Nephron (organoid): ENCODE data around the gene AGAP1.

ENCODE experiments used
- H3K27ac Mint-ChIP-seq, 3 experiments: 2 replicates each; pipeline ENCODE4 v1.8.0; 2020; ENCODE audit warnings: mixed read lengths in 3 of 3, mild to moderate bottlenecking in 2 of 3, moderate library complexity in 1 of 3
- H3K27me3 Mint-ChIP-seq: 2 replicates; pipeline ENCODE4 v1.8.0; 2021; ENCODE audit warnings: low read depth, mild to moderate bottlenecking, moderate library complexity, mixed read lengths
- H3K36me3 Mint-ChIP-seq: 2 replicates; pipeline ENCODE4 v1.8.0; 2020; ENCODE audit warnings: low read depth, mixed read lengths
- H3K4me1 Mint-ChIP-seq: 2 replicates; pipeline ENCODE4 v1.8.0; 2020; ENCODE audit warnings: mixed read lengths
- H3K4me3 Mint-ChIP-seq, 3 experiments: 2 replicates each; pipeline ENCODE4 v1.8.0; 2020; ENCODE audit warnings: mild to moderate bottlenecking in 3 of 3, mixed read lengths in 3 of 3, moderate library complexity in 2 of 3
- H3K9me3 Mint-ChIP-seq: 2 replicates; pipeline ENCODE4 v1.8.0; 2020; ENCODE audit warnings: mixed read lengths
- TF ChIP-seq, protein P1 (sequence below), 3 experiments: fragments of 200-600 bp; sonication (generic); IDR thresholded peaks; one replicate each; pipeline ENCODE4 v1.5.0; 2021; ENCODE audit warnings: antibody characterized with exemption in 3 of 3; ENCODE audit not compliant: unreplicated experiment in 3 of 3

The AGAP1 gene

DNA sequence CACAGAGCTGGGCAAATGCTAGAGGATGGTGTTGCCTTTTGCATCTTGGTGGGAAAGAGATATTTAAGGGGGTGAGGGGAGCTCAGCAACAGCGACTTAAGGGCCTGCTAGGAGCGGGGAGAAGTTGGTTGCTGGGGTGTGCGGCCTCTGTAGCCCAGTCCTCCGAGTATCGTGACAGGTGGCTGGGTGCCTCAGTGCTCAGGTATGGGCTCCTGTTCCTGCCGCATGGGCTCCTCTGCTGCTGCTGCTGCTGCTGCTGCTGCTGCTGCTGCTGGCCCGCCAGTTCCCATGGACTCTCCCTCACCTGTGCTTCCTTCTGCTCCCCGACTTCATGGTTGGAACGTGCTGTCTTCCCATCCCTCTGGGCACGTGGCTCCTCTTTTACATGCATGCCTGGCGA is 22.0 kb downstream of the AGAP1 start:
- TF ChIP-seq, protein P1, sequence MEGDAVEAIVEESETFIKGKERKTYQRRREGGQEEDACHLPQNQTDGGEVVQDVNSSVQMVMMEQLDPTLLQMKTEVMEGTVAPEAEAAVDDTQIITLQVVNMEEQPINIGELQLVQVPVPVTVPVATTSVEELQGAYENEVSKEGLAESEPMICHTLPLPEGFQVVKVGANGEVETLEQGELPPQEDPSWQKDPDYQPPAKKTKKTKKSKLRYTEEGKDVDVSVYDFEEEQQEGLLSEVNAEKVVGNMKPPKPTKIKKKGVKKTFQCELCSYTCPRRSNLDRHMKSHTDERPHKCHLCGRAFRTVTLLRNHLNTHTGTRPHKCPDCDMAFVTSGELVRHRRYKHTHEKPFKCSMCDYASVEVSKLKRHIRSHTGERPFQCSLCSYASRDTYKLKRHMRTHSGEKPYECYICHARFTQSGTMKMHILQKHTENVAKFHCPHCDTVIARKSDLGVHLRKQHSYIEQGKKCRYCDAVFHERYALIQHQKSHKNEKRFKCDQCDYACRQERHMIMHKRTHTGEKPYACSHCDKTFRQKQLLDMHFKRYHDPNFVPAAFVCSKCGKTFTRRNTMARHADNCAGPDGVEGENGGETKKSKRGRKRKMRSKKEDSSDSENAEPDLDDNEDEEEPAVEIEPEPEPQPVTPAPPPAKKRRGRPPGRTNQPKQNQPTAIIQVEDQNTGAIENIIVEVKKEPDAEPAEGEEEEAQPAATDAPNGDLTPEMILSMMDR (IDR thresholded peaks at IDR 0.05; ENCODE audit: unreplicated experiment in 3 of 3), result no peak
- H3K4me1 Mint-ChIP-seq, result peaks cover 30% of the 10 kb centered on the region
- H3K4me3 Mint-ChIP-seq, result no peak overlapping the region
- H3K9me3 Mint-ChIP-seq, result no peaks in the 10 kb centered on the region
- no peaks in the 10 kb centered on the region for H3K27me3 Mint-ChIP-seq
- peaks cover 10% of the 10 kb centered on the region for H3K36me3 Mint-ChIP-seq
- H3K27ac Mint-ChIP-seq, result no peak overlapping the region

DNA sequence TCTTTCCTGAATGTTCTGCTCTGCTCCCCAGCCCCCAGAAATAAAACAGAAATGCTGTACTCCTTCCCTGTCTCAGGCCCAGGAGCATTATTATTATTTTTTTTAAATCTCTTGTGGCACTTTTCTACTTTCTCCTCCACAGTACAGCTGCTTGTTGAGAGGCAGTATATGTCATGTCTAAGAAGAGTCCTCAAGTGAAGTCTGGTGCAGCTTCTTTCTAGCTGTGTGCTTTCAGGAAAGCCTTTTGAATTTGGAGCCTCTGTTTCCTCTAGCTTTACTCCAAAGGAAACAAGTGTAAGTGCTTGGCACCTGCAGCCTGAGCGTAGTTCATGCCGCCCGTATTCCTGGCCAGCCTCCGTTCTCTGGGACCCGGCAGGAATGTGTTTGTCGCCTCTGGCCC is 22.4 kb downstream of the AGAP1 start:
- peaks cover 30% of the 10 kb centered on the region for H3K4me1 Mint-ChIP-seq
- H3K9me3 Mint-ChIP-seq, result no peaks in the 10 kb centered on the region
- peaks cover 10% of the 10 kb centered on the region for H3K36me3 Mint-ChIP-seq
- H3K4me3 Mint-ChIP-seq, result no peak overlapping the region
- H3K27me3 Mint-ChIP-seq, result no peaks in the 10 kb centered on the region
- H3K27ac Mint-ChIP-seq, result no peak overlapping the region
- TF ChIP-seq, protein P1 (IDR thresholded peaks at IDR 0.05; ENCODE audit: unreplicated experiment in 3 of 3), result no peak

DNA sequence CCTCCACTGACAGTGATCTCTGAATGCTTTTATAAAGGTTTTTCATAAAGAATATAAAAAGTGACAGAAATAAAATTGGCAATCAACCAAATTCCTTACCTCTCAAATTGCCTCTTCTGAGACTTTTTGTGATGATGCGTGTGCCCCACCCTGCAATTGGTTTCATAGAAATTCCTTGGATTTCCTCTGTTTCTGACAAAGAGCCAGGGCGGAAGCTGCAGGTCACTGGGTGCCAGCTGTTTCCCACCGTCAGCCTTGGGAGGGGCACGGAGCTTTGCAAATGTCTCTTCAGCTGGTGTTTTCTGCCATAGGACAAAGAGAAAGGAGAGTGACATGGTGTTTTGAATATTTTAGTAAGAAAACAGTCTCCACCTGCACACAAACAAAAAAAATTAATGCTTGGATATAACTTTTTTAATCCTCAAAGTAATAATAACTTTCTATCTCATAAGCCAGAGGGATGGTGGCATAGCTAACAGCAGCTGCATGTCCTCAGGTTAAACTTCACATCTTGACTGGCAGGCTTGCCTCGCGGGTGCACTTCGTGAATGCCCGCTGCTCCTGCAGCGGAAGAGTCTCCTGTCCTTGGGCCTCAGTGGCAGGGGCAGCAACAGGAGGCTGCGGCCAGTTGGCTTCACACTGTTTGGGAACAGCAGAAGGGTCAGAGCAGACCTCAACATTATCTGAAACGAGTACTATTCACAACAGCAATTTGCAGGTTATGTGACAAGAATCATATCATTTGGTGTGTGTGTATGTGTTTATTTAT is 24.7 kb downstream of the AGAP1 start:
- no peaks in the 10 kb centered on the region for H3K27me3 Mint-ChIP-seq
- TF ChIP-seq, protein P1 (IDR thresholded peaks at IDR 0.05; ENCODE audit: unreplicated experiment in 3 of 3), result no peak
- no peak overlapping the region for H3K4me3 Mint-ChIP-seq
- peak overlapping the region in 1 of 3 experiments; percentile 52 for H3K27ac Mint-ChIP-seq
- peaks cover 10% of the 10 kb centered on the region for H3K36me3 Mint-ChIP-seq
- peaks cover 30% of the 10 kb centered on the region for H3K4me1 Mint-ChIP-seq
- H3K9me3 Mint-ChIP-seq, result no peaks in the 10 kb centered on the region

DNA sequence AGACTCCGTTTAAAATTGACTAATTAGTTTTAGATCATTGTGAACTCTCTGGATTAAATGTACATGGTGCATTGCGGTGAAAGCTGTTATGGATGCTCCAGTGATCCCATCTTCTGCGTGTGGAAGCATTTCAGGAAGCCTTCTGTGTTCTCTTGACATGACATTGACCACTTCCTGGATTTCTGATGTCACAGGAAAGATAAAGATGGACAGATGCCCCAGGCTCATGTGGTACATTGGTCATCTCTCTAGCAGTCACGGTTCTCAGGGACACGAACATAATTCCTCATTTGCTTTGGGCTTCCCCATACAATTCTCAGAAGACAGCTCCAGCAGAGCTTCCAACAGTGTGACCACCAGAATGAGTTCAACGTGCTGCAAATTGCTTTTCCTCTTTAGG is 26.9 kb downstream of the AGAP1 start:
- Mint-ChIP-seq H3K9me3 (no peaks in the 10 kb centered on the region), H3K27me3 (no peaks in the 10 kb centered on the region), H3K4me1 (peaks cover 14% of the 10 kb centered on the region), H3K36me3 (peaks cover 4% of the 10 kb centered on the region), H3K27ac (no peak overlapping the region), H3K4me3 (no peak overlapping the region)
- TF ChIP-seq, protein P1 (IDR thresholded peaks at IDR 0.05; ENCODE audit: unreplicated experiment in 3 of 3), result no peak

DNA sequence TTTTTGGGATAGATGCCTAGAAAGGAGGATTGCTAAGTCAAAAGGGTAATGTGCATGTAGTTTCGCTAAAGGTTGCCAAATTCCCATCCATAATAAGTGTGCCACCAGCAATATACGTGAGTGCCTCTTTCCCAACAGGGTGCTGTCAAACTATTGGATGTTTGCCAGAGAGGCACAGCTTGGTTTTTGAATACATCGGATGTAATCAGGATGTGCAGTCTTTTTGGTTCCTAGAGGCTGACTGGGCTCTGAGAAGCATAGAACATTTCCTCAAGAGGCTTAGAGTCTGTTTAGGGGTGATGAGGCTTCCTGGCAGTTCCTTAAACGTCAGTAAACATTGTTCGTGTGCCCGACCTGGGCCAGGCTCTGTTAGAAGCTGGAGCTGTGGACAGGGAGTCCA is 28.0 kb downstream of the AGAP1 start:
- H3K9me3 Mint-ChIP-seq, result no peaks in the 10 kb centered on the region
- no peak overlapping the region for H3K27ac Mint-ChIP-seq
- peaks cover 4% of the 10 kb centered on the region for H3K36me3 Mint-ChIP-seq
- H3K4me3 Mint-ChIP-seq, result no peak overlapping the region
- no peaks in the 10 kb centered on the region for H3K27me3 Mint-ChIP-seq
- H3K4me1 Mint-ChIP-seq, result peaks cover 16% of the 10 kb centered on the region
- TF ChIP-seq, protein P1 (IDR thresholded peaks at IDR 0.05; ENCODE audit: unreplicated experiment in 3 of 3), result no peak

DNA sequence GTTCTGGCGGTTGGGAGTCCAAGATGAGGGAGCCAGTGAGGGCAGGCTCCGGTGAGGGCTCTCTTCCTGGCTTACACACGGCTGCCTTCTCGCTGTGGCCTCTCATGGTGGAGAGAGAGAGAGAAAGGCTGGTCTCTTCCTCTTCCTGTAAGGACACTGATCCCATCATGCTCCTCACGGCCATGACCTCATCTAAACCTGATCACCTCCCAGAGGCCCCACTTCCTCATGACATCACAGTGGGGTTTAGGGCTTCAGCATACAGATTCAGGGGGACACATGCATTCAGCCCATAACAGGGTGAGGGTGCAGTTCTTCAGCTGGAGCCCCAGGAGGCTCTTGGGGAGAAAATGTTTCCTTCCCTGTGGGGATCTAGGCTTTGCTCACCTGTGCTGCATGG is 29.2 kb downstream of the AGAP1 start:
- Mint-ChIP-seq H3K36me3 (peaks cover 4% of the 10 kb centered on the region), H3K27ac (no peak overlapping the region), H3K9me3 (no peaks in the 10 kb centered on the region), H3K27me3 (no peaks in the 10 kb centered on the region), H3K4me1 (peaks cover 19% of the 10 kb centered on the region), H3K4me3 (no peak overlapping the region)
- TF ChIP-seq, protein P1 (IDR thresholded peaks at IDR 0.05; ENCODE audit: unreplicated experiment in 3 of 3), result no peak
